Measurements from ENCODE around the gene APBA1.

APBA1 gene

GRCh38 chr9:69655065-69655464 is 17.1 kb downstream of the APBA1 start:
- no peak for DNase-seq

- DNase-seq: no peak
Measured at GRCh38 chr9:69653261-69653660, 18.9 kb downstream of the APBA1 start.

GRCh38 chr9:69649566-69650250 is 22.5 kb downstream of the APBA1 start:
- no peak for DNase-seq

GRCh38 chr9:69647804-69648203 is 24.4 kb downstream of the APBA1 start:
- no peak for DNase-seq

- DNase-seq: no peak
Measured at GRCh38 chr9:69646810-69647209, 25.4 kb downstream of the APBA1 start.

GRCh38 chr9:69645488-69645887 is 26.7 kb downstream of the APBA1 start:
- DNase-seq: no peak

- no peak for DNase-seq
Measured at GRCh38 chr9:69643098-69643497, 29.1 kb downstream of the APBA1 start.

GRCh38 chr9:69637817-69638200 is 34.4 kb downstream of the APBA1 start:
- DNase-seq: no peak

GRCh38 chr9:69637193-69637816 is 34.9 kb downstream of the APBA1 start:
- DNase-seq: no peak

- no peak for DNase-seq
Measured at GRCh38 chr9:69633716-69634115, 38.5 kb downstream of the APBA1 start.

- no peak for DNase-seq
Measured at GRCh38 chr9:69632768-69633167, 39.4 kb downstream of the APBA1 start.

GRCh38 chr9:69627281-69627680 is 44.9 kb downstream of the APBA1 start:
- DNase-seq: no peak

GRCh38 chr9:69623276-69623675 is 48.9 kb downstream of the APBA1 start:
- no peak for DNase-seq

- DNase-seq: no peak
Measured at GRCh38 chr9:69622676-69623075, 49.5 kb downstream of the APBA1 start.

- DNase-seq: no peak
Measured at GRCh38 chr9:69621730-69622460, 50.3 kb downstream of the APBA1 start.

GRCh38 chr9:69620731-69621130 is 51.4 kb downstream of the APBA1 start:
- DNase-seq: no peak

- no peak for DNase-seq
Measured at GRCh38 chr9:69619233-69619632, 52.9 kb downstream of the APBA1 start.

- DNase-seq: no peak
Measured at GRCh38 chr9:69617006-69617405, 55.2 kb downstream of the APBA1 start.

GRCh38 chr9:69615880-69616279 is 56.3 kb downstream of the APBA1 start:
- no peak for DNase-seq

- no peak for DNase-seq
Measured at GRCh38 chr9:69611221-69611620, 61.0 kb downstream of the APBA1 start.

GRCh38 chr9:69609156-69609555 is 63.0 kb downstream of the APBA1 start:
- DNase-seq: no peak

GRCh38 chr9:69606089-69606488 is 66.1 kb downstream of the APBA1 start:
- DNase-seq: no peak

GRCh38 chr9:69605406-69605805 is 66.8 kb downstream of the APBA1 start:
- no peak for DNase-seq

GRCh38 chr9:69604568-69605219 is 67.5 kb downstream of the APBA1 start:
- DNase-seq: no peak
